ENCODE data around the gene ANKMY1.

ANKMY1 gene

GRCh38 chr2:240568678-240569522 is 11.1 kb upstream of the ANKMY1 start:
- peak; percentile 88 for DNase-seq (ENCODE audit: low read depth)
- no peak for TF ChIP-seq CTCF (IDR thresholded peaks at IDR 0.05; ENCODE audit: insufficient read depth, low read depth, low read length, missing control alignments)
- H3K4me3 ChIP-seq (ENCODE audit: low read depth, low read length) = peak overlapping the region; percentile 74

GRCh38 chr2:240567872-240568677 is 10.3 kb upstream of the ANKMY1 start, which contains the start of gene RNPEPL1:
Gene RNPEPL1 (plus strand): TSS chr2:240568484. CDS start chr2:240568587, 103 bp downstream.
- TF ChIP-seq CTCF (IDR thresholded peaks at IDR 0.05; ENCODE audit: insufficient read depth, low read depth, low read length, missing control alignments) = no peak
- DNase-seq (ENCODE audit: low read depth) = peak; percentile 62
- H3K4me3 ChIP-seq (ENCODE audit: low read depth, low read length) = peak within 1 kb of the TSS; percentile 78

GRCh38 chr2:240567137-240567871 is 9.5 kb upstream of the ANKMY1 start:
- peak; percentile 34 for DNase-seq (ENCODE audit: low read depth)
- no peak for TF ChIP-seq CTCF (IDR thresholded peaks at IDR 0.05; ENCODE audit: insufficient read depth, low read depth, low read length, missing control alignments)
- peak overlapping the region; percentile 78 for H3K4me3 ChIP-seq (ENCODE audit: low read depth, low read length)

GRCh38 chr2:240566203-240567136 is 8.7 kb upstream of the ANKMY1 start:
- H3K4me3 ChIP-seq (ENCODE audit: low read depth, low read length) = peak overlapping the region; percentile 79
- peak; percentile 96 for DNase-seq (ENCODE audit: low read depth)
- peak; percentile 81 for TF ChIP-seq CTCF (IDR thresholded peaks at IDR 0.05; ENCODE audit: insufficient read depth, low read depth, low read length, missing control alignments)

- peak overlapping the region; percentile 79 for H3K4me3 ChIP-seq (ENCODE audit: low read depth, low read length)
- no peak for TF ChIP-seq CTCF (IDR thresholded peaks at IDR 0.05; ENCODE audit: insufficient read depth, low read depth, low read length, missing control alignments)
- DNase-seq (ENCODE audit: low read depth) = peak; percentile 94
Measured at GRCh38 chr2:240565333-240566202, 7.8 kb upstream of the ANKMY1 start.
